HG03460 (cell line): ENCODE data around the gene NINL.

ENCODE experiments used
- ATAC-seq: cut with Tn5 transposase; IDR thresholded peaks from one replicate; pipeline ENCODE4 v1.9.1; 2021; ENCODE audit not compliant: unreplicated experiment

The NINL gene

DNA sequence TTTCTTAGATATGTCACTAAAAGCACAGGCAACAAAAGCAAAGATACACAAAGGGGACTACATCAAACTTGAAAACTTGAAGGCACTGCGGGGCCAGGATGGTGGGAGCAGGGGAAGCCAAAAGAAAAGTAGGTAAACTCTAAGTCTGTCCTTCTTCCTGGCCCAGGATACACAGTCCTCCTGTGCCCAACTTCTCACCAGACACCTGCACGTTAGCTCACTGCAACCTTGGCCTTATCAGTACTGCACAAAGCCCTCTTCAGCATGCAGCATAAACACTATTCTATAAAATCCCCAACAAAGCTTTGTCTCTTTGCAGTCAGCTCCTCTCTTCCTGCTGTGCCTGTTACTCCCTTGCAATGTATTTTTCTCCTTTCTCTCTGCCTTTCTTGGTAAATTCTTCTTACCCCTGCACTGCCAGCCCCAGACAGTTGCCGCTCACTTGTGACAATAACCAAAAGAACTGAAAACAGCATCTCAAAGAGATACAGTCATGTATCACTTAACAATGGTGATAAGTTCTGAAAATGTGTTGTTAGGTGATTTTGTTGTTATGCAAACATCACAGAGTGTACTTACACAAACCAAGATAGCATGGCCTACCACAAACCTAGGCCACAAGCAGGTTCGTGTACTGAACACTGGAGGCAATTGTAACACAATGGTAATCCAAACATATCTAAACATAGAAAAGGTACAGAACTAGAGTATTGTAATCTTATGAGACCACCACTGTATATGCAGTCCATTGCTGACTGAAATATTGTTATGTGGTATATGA, 51.2 kb downstream of the NINL start:
- no peak for ATAC-seq

- ATAC-seq = no peak
Measured at GRCh38 chr20:25532971-25533391, 52.4 kb downstream of the NINL start.

DNA sequence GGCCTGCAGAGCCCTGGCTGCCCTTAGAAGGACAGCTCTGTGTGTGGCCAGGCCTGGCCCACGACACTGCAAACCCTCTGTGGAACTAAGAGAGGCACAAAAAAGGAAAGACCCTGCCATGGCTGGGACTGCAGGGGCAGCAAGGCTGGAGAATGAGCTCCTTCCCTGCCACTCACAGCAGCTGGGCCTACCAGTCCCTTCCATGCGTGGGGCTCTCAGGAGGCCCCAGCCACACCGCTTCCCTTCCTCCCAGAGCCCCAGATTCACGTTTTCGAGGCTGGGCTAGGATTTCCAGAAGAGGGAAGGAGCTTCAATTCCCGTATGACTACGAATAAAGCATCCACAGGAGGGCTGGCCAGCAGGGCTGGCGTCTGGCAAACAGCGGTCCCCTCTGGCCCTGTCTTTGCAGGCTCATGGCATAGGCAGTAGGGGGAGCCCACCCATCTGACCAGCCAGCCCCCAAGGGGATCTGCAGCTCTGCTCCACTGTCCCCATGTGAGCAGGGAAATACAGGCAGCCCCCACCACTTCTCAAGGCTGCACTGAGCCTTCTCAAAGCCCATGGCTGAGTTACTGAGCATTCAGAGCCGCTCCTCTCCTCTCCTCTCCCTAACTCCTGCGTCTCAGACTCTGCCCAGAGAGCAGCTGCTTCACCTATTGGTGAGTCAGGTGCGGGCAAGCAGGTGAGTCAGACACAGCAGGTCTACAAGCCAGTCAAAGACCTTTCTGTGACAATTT, 53.1 kb downstream of the NINL start:
- ATAC-seq = no peak

GRCh38 chr20:25529295-25529951, 55.9 kb downstream of the NINL start:
- no peak for ATAC-seq

- ATAC-seq = no peak
Measured at GRCh38 chr20:25527949-25528348, 57.4 kb downstream of the NINL start.

DNA sequence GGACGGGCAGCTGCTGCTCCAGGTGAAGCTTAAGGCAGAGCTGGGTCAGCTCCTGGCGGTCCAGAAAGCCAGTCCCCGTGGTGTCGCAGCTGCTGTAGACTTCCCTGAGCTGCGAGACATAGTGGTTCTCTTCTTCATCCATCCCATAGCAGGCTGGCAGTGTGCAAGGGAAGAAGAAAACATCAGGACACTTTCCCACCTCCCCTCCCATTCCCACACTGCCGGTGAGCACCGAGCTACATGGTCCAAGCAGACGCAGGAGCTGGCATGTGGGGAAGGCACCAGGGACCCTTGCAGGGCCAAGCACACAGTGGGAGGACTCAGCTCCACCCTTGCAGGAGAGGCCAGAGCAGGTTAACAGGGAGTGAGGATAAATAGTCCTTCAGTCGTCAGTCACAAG, 58.9 kb downstream of the NINL start:
- no peak for ATAC-seq

- ATAC-seq = no peak
Measured at GRCh38 chr20:25525867-25526266, 59.5 kb downstream of the NINL start.

DNA sequence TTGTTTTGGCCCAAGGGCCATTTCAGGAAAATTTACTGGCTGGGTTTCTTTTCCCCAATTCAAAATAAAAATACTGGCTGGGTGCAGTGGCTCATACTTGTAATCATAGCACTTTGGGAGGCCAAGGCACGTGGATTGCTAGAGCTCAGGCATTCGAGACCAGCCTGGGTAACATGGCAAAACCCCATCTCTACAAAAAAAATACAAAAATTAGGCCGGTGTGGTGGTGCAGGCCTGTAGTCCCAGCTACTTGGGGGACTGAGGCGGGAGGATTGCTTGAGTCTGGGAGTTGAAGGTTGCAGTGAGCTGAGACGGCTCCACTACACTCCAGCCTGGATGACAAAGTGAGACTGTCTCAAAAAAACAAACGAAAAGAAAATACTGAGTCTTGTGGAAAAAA, 60.0 kb downstream of the NINL start:
- no peak for ATAC-seq

- no peak for ATAC-seq
Measured at GRCh38 chr20:25521382-25521781, 63.9 kb downstream of the NINL start.

DNA sequence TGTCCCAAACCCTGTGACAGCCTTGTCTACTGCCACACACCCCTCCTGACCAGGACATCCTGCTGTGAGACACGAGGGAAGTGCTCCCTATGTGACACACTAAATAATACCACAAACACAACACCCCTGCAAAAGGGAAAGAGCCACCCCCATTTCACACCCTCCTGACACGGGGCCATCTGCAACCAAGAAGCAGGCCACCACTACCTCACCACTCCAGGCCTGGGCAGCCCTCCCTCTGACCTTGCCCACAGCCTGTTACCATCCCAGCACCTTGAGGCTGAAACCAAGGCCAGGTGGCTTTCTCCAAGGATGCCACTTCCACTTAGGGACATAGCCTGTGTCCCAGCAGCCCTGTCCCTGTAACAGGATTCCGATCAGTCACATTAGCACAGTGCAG, 68.2 kb downstream of the NINL start:
- no peak for ATAC-seq

DNA sequence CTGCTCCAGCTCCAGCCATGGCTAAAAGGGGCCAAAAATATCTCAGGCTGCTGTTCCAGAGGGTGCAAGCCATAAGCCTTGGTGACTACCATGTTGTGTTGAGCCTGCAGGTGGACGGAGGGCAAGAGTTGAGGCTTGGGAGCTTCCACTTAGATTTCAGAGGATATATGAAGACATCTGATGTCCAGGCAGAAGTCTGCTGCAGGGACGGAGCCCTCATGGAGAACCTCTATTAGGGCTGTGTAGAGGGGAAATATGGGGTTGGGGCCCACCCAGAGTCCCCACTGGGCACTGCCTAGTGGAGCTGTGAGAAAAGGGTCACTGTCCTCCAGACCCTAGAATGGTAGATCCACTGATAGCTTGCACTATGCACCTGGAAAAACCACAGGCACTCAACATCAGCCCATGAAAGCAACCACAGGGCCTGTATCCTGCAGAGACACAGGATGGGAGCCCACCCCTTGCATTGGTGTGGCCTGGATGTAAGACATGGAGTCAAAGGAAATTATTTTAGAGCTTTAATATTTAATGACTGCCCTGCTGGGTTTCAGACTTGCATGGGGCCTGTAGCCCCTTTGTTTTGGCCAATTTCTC, 70.5 kb downstream of the NINL start:
- ATAC-seq = no peak

DNA sequence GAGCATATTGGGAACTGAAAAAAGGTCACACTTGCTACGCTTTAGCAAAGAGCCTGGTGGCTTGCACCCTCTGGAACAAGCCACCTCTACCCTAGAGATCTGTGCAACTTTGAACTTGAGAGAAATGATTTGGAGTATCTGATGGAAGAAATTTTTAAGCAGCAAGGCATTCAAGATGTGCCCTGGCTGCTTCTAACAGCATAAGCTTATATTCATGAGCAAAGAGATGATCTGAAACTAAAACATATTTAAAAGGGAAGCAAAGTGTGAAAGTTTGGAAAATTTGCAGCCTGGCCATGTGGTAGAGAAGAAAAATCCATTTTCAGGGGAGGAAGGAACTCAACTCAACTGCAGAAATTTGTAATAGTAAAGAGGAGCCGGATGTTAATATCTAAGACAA, 71.1 kb downstream of the NINL start:
- no peak for ATAC-seq

- no peak for ATAC-seq
Measured at GRCh38 chr20:25512709-25513108, 72.6 kb downstream of the NINL start.

- ATAC-seq = no peak
Measured at GRCh38 chr20:25511183-25511582, 74.1 kb downstream of the NINL start.

- no peak for ATAC-seq
Measured at GRCh38 chr20:25510721-25511120, 74.6 kb downstream of the NINL start.

GRCh38 chr20:25510202-25510601, 75.1 kb downstream of the NINL start:
- no peak for ATAC-seq

DNA sequence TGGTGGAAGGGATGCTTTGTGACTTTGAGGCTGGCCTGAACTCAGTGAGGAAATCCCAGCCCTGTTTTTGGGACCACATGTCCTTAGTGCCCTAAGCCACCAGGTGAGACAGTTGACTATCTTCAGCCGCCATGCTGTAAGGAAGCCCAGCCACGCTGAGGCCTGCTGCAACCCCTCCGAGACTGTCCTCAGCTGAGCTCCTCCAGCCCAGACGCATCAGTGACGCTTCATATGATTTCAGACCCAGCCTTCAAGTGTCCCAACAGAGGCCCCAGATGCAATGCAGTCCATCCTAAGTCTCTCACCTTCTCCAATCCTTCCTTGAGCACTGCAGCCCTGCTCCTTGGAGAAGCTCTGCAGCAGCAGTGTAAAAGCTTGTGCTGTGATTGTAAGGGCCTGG, 76.2 kb downstream of the NINL start:
- ATAC-seq = no peak

DNA sequence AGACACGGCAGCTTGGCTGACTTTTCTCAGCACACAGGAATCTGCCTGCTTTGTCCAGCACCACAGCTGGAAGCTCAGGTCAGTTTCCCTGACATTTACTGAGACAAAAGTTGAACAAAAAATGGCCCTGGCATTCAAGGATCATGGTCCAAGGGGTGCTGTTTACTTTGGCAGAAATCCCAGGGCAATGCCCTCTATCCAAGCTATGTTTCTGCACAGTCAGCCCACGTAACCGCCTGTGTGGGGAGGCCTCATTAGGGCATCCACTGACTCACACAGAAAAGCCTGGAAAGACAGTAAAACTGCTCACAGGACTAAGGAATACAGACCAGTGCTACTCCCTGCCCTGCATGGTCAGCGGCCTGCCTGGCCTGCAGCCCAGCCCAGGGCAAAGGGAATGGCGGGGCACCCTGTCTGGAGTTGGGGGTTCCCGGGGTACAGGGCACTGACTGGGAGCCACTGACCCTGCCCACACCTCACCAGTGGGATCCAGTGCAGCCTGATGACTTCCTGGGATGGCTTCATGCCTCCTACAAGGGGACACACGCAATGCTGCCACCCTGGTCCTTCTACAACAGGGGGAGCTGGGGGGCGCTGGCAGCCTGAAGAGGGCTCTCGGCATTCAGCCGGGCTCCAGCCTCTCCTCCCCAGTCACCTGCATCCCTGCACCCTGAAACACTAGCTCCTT, 77.1 kb downstream of the NINL start:
- ATAC-seq = no peak

DNA sequence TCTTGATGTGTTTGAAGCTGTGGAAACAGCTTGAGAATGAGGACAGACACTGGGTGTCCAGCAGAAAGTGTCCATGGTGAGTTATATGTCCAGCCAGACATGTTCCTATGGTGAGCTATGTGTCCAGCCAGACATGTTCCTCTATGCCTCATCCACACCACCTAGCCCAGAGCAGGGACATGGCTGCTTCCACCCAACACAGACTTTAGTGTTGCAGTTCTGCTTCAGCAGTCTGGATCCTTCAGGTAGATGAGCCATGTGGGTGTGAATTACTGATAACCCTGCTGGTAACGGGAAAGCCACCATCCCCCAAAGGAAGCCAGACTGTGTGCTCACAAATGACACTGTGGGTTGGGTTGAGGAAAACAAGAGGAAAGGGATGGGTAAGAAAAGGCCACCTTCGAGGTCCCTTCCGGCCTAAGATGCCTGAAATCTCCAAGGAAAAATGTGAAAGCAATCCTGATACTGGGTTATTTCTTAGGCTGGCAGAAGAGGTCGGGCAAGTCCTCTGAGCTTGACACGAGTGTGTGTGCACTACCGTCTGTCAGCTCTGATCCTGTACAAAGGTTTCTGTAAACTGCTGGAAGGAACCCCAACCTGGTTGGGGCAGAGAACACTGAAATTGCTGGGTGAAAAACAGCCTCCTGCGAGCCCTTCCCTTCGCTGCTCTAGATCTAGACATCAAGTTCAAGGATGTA, 77.8 kb downstream of the NINL start:
- no peak for ATAC-seq

- no peak for ATAC-seq
Measured at GRCh38 chr20:25504366-25505135, 80.8 kb downstream of the NINL start.
